ENCODE measurements around the gene BRK1. TPM values are rescaled to one million over a fixed set of nuclear protein-coding genes. Genes with fewer than 3 reads are reported as not detected.
"Not testable (repeated sequence)": the region's sequence is repeated elsewhere in the genome, so short reads cannot be mapped to it uniquely, and the experiment has no call there.

The BRK1 gene
- total and polyA plus RNA-seq, 10 donors = 69.8 to 215 (median 94.1) TPM

DNA sequence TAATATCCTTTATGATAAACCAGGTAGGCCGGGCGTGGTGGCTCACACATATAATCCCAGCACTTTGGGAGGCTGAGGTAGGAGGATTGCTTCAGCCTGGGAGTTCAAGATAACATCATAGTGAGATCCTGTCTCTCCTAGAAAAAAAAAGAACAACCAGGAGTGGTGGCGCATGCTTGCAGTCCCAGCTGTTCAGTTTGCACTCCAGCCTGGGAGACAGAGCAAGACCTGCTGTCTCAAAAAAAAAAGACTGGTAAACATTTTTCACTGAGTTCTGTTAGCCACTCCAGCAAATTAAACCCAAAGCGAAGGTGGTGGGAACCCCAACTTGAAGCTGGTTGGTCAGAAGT is 39.6 kb downstream of the BRK1 start:
- no peak overlapping the region for H3K4me3 ChIP-seq
- H3K27me3 ChIP-seq (replicated peaks in 1 of 7) = no peaks in the 10 kb centered on the region
- H3K9me3 ChIP-seq = no peaks in the 10 kb centered on the region
- TF ChIP-seq POLR2AphosphoS5 (IDR thresholded peaks at IDR 0.05) = no peak
- TF ChIP-seq, protein P1, sequence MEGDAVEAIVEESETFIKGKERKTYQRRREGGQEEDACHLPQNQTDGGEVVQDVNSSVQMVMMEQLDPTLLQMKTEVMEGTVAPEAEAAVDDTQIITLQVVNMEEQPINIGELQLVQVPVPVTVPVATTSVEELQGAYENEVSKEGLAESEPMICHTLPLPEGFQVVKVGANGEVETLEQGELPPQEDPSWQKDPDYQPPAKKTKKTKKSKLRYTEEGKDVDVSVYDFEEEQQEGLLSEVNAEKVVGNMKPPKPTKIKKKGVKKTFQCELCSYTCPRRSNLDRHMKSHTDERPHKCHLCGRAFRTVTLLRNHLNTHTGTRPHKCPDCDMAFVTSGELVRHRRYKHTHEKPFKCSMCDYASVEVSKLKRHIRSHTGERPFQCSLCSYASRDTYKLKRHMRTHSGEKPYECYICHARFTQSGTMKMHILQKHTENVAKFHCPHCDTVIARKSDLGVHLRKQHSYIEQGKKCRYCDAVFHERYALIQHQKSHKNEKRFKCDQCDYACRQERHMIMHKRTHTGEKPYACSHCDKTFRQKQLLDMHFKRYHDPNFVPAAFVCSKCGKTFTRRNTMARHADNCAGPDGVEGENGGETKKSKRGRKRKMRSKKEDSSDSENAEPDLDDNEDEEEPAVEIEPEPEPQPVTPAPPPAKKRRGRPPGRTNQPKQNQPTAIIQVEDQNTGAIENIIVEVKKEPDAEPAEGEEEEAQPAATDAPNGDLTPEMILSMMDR (IDR thresholded peaks at IDR 0.05 in 8 of 11, conservative IDR thresholded peaks at IDR 0.05 in 3 of 11) = no peak
- no peak for DNase-seq
- intact Hi-C loops (cut with DNase I; ENCODE audit: low total_unique reads) = no loop called here
- peaks cover 0 to under 1% (median 0%) of the 10 kb centered on the region in 6 donors for H3K4me1 ChIP-seq
- 91 to 95% (median 94%) methylated on average over 4 of the region's 4 CpGs for WGBS, 5 donors
- H3K36me3 ChIP-seq = peaks cover 0 to 59% (median 45%) of the 10 kb centered on the region in 6 donors
- no peak overlapping the region for H3K27ac ChIP-seq

GRCh38 chr3:10155658-10156057 is 40.2 kb downstream of the BRK1 start:
- intact Hi-C loops (cut with DNase I; ENCODE audit: low total_unique reads) = no loop called here
- Histone ChIP-seq H3K27ac (no peak overlapping the region), H3K36me3 (peaks cover 0 to 53% (median 40%) of the 10 kb centered on the region in 6 donors), H3K27me3 (replicated peaks in 1 of 7) (no peaks in the 10 kb centered on the region), H3K4me3 (no peak overlapping the region), H3K9me3 (no peaks in the 10 kb centered on the region), H3K4me1 (no peaks in the 10 kb centered on the region)
- DNase-seq = no peak
- 91 to 96% (median 95%) methylated on average over 4 of the region's 4 CpGs for WGBS, 5 donors
- TF ChIP-seq, protein P1 (IDR thresholded peaks at IDR 0.05 in 8 of 11, conservative IDR thresholded peaks at IDR 0.05 in 3 of 11) = no peak
- TF ChIP-seq POLR2AphosphoS5 (IDR thresholded peaks at IDR 0.05) = no peak
- TF ChIP-seq POLR2A (IDR thresholded peaks at IDR 0.05) = no peak

DNA sequence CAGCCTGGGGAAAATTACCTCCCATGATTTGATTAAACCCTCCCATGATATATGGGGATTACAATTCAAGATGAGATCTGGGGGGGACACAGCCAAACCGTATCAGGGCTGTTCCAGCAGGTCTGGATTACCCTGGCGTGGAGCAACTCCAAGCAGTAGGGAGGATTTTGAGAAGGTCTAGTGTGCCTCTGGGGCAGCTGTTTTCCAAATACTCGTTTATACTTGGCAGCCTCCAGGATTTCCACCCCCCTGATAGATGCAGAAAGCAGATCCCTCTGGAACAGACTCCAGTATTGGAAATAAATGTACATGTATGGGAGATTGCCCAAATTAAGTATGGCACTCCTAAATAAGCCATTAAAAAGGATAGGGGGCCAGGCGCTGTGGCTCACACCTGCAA is 41.6 kb downstream of the BRK1 start:
- Histone ChIP-seq H3K9me3 (no peaks in the 10 kb centered on the region), H3K36me3 (peaks cover 0 to 39% (median 26%) of the 10 kb centered on the region in 6 donors), H3K27me3 (replicated peaks in 1 of 7) (no peaks in the 10 kb centered on the region), H3K27ac (no peak overlapping the region), H3K4me3 (no peak overlapping the region), H3K4me1 (peaks cover 0 to 7% (median 2%) of the 10 kb centered on the region in 6 donors)
- DNase-seq = no peak
- 85 to 94% (median 91%) methylated on average over 4 of the region's 4 CpGs for WGBS, 5 donors
- intact Hi-C loops (cut with DNase I; ENCODE audit: low total_unique reads) = no loop called here
- TF ChIP-seq POLR2A (IDR thresholded peaks at IDR 0.05) (no peak), POLR2AphosphoS5 (IDR thresholded peaks at IDR 0.05) (no peak)
- TF ChIP-seq, protein P1 (IDR thresholded peaks at IDR 0.05 in 8 of 11, conservative IDR thresholded peaks at IDR 0.05 in 3 of 11) = no peak

DNA sequence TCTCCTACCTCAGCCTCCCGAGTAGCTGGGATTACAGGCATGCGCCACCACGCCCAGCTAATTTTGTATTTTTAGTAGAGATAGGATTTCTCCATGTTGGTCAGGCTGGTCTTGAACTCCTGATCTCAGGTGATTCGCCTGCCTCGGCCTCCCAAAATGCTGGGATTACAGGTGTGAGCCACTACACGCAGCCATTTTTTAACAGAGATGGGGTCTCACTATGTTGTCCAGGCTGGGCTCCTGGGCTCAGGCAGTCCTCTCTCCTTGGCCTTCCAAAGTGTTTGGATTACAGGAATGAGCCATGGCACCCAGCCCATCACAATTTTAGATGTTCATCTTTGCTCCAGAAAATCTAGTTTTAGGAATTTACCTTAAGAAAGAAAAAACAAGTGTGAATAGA is 43.1 kb downstream of the BRK1 start:
- not testable (repeated sequence) for DNase-seq

GRCh38 chr3:10160346-10160745 is 44.9 kb downstream of the BRK1 start:
- H3K27me3 ChIP-seq (replicated peaks in 1 of 7) = no peaks in the 10 kb centered on the region
- no peak for TF ChIP-seq POLR2AphosphoS5 (IDR thresholded peaks at IDR 0.05)
- no peak for TF ChIP-seq POLR2A (IDR thresholded peaks at IDR 0.05)
- TF ChIP-seq, protein P1 (IDR thresholded peaks at IDR 0.05 in 8 of 11, conservative IDR thresholded peaks at IDR 0.05 in 3 of 11) = no peak
- 58 to 79% (median 67%) methylated on average over 1 of the region's 1 CpG for WGBS, 5 donors
- H3K4me3 ChIP-seq = no peak overlapping the region
- H3K27ac ChIP-seq = no peak overlapping the region
- no peaks in the 10 kb centered on the region for H3K9me3 ChIP-seq
- intact Hi-C loops (cut with DNase I; ENCODE audit: low total_unique reads) = loop anchor here (10.0 kb wide), 1 partner anchor 64 kb away; no protein-coding TSS in a partner anchor
- peaks cover 0 to 36% (median 15%) of the 10 kb centered on the region in 6 donors for H3K4me1 ChIP-seq
- H3K36me3 ChIP-seq = peaks cover 0 to 6% (median 0%) of the 10 kb centered on the region in 6 donors
- no peak for DNase-seq

More for the DNA sequence above, 43.1 kb downstream of the BRK1 start:
- H3K4me1 ChIP-seq = peaks cover 0 to 20% (median 4%) of the 10 kb centered on the region in 6 donors
- H3K9me3 ChIP-seq; H3K27ac ChIP-seq; intact Hi-C loops (cut with DNase I; ENCODE audit: low total_unique reads); H3K27me3 ChIP-seq (replicated peaks in 1 of 7); H3K4me3 ChIP-seq: not testable (repeated sequence)
- peaks cover 0 to 24% (median 13%) of the 10 kb centered on the region in 6 donors for H3K36me3 ChIP-seq
- 96 to 99% (median 98%) methylated on average over 6 of the region's 6 CpGs for WGBS, 5 donors

All from spleen (tissue), 11 donors.